Liver (tissue), 9 donors: Measurements from ENCODE around the gene CASP9. TPM values are rescaled to one million over a fixed set of nuclear protein-coding genes. Genes with fewer than 3 reads are reported as not detected.

Experiments used
- DNase-seq: peaks from one replicate; pipeline ENCODE4 v3.0.0-alpha.2; 2017; ENCODE audit warnings: low spot score
- H3K27ac ChIP-seq, 2 donors: one replicate each; pipeline ENCODE4 v1.7.0; 2013; ENCODE audit warnings: inconsistent platforms in 2 of 2, low read length in 2 of 2, control low read depth in 1 of 2, low read depth in 1 of 2, mild to moderate bottlenecking in 1 of 2
- H3K27me3 ChIP-seq, 4 donors: one replicate each; pipeline versions ENCODE4 v1.6.1 to v1.7.0; 2013; ENCODE audit warnings: low read length in 3 of 4, inconsistent platforms in 1 of 4, mild to moderate bottlenecking in 1 of 4, moderate library complexity in 1 of 4; ENCODE audit not compliant: control insufficient read depth in 4 of 4, insufficient read depth in 4 of 4
- H3K36me3 ChIP-seq, 4 donors: one replicate each; pipeline versions ENCODE4 v1.6.1 to v1.7.0; 2013; ENCODE audit warnings: low read length in 3 of 4, mild to moderate bottlenecking in 3 of 4, low read depth in 1 of 4, moderate library complexity in 1 of 4; ENCODE audit not compliant: control insufficient read depth in 4 of 4, insufficient read depth in 3 of 4
- H3K4me1 ChIP-seq, 4 donors: one replicate each; pipeline versions ENCODE4 v1.6.1 to v1.7.0; 2013; ENCODE audit warnings: low read length in 3 of 4, mild to moderate bottlenecking in 3 of 4, moderate library complexity in 1 of 4; ENCODE audit not compliant: control insufficient read depth in 4 of 4, insufficient read depth in 4 of 4
- H3K4me3 ChIP-seq, 3 donors: one replicate each; pipeline versions ENCODE4 v1.6.1 to v1.7.0; 2013; ENCODE audit warnings: low read length in 3 of 3, control low read depth in 1 of 3, low read depth in 1 of 3, mild to moderate bottlenecking in 1 of 3
- H3K9ac ChIP-seq, 2 donors: one replicate each; pipeline ENCODE4 v1.7.0; 2013; ENCODE audit warnings: low read length in 2 of 2, mild to moderate bottlenecking in 2 of 2, moderate library complexity in 2 of 2, control low read depth in 1 of 2, low read depth in 1 of 2
- H3K9me3 ChIP-seq, 4 donors: one replicate each; pipeline versions ENCODE4 v1.6.1 to v1.7.0; 2013; ENCODE audit warnings: low read length in 3 of 4; ENCODE audit not compliant: control insufficient read depth in 4 of 4
- FOXA1 ChIP-seq: IDR thresholded peaks from 2 replicates; pipeline ENCODE4 v1.6.1; 2016; ENCODE audit warnings: antibody characterized with exemption
- HNF4A ChIP-seq, 2 donors: conservative IDR thresholded peaks; 2 replicates each; pipeline ENCODE4 v1.6.1; 2016; ENCODE audit warnings: antibody characterized with exemption in 2 of 2, mild to moderate bottlenecking in 2 of 2
- HNF4G ChIP-seq: IDR thresholded peaks from 2 replicates; pipeline ENCODE4 v1.6.1; 2016; ENCODE audit warnings: antibody characterized with exemption
- RAD21 ChIP-seq, 2 donors: IDR thresholded peaks; 2 replicates each; pipeline ENCODE4 v1.6.1; 2016; ENCODE audit warnings: antibody characterized with exemption in 2 of 2, mild to moderate bottlenecking in 2 of 2
- RXRA ChIP-seq, 2 donors: IDR thresholded peaks; 2 replicates each; pipeline ENCODE4 v1.6.1; 2017 to 2018; ENCODE audit warnings: antibody characterized with exemption in 2 of 2, mild to moderate bottlenecking in 1 of 2
- TAF1 ChIP-seq: conservative IDR thresholded peaks from 2 replicates; pipeline ENCODE4 v1.6.1; 2016; ENCODE audit warnings: antibody characterized with exemption, mild to moderate bottlenecking
- WGBS: extraction: QIAGEN DNeasy Blood & Tissue Kit; methylation state at CpG from one replicate; pipeline ENCODE4 v1.1.7; 2013; 5-methylcytosine and 5-hydroxymethylcytosine counted together
- polyA plus RNA-seq, 2 donors: library from polyadenylated mRNA; stranded (reverse) in 1 of 2; unstranded in 1 of 2; fragments of 200-250 nt in 1 of 2; fragments of >200 nt in 1 of 2; fragmentation: Nextera tagmentation in 1 of 2; extraction: Ambion mirVana in 1 of 2; gene quantifications; one replicate each; pipeline versions ENCODE4 v1.2.1 to v1.2.3, GENCODE V29; 2013 to 2015
- total RNA-seq, 2 donors: library from RNA; depleted of rRNA; stranded (reverse); fragments of >200 nt; gene quantifications; one replicate each; pipeline ENCODE4 v1.2.3, GENCODE V29; 2014
- TF ChIP-seq, protein P1 (sequence below): IDR thresholded peaks from 2 replicates; pipeline ENCODE4 v1.6.1; 2016; ENCODE audit warnings: antibody characterized with exemption
- TF ChIP-seq, protein P2 (sequence below): IDR thresholded peaks from 2 replicates; pipeline ENCODE4 v1.6.1; 2016; ENCODE audit warnings: antibody characterized with exemption
- TF ChIP-seq, protein P3 (sequence below): IDR thresholded peaks from 2 replicates; pipeline ENCODE4 v1.6.1; 2016; ENCODE audit warnings: antibody characterized with exemption
- TF ChIP-seq, protein P4 (sequence below): IDR thresholded peaks from 2 replicates; pipeline ENCODE4 v1.6.1; 2016; ENCODE audit warnings: antibody characterized with exemption, mild to moderate bottlenecking
- donor health status: healthy.
- donor health status: healthy.
- donor health status: healthy.
- donor health status: healthy.
- donor health status: healthy.

Gene CASP9
- total and polyA plus RNA-seq, 4 donors = 2.8 to 5.8 (median 4.3) TPM

DNA sequence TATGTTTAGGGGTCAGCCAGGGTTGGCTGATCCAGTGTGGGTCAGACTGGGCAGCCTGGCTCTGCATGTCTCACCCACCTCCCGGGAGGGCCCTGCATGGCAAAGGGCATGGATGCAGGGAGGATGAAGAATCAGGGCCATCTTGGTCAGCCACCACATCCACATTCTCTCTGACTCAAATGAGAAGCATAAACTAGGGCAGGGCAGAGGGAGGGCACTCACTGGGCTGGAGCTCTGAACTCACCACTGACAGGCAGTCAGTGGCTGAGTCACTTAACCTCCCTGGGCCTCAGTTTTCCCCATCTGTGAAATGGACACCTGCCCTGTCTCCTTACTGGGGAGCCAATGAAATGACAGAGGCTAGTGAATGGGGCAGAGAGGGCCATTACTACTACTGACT lies 71.8 kb downstream of the CASP9 start:
- 87% methylated on average over 1 of the region's 1 CpG for WGBS
- Histone ChIP-seq H3K27ac (no peak overlapping the region), H3K27me3 (no peaks in the 10 kb centered on the region), H3K9ac (no peak overlapping the region), H3K4me1 (no peaks in the 10 kb centered on the region), H3K4me3 (no peak overlapping the region), H3K36me3 (no peaks in the 10 kb centered on the region), H3K9me3 (no peaks in the 10 kb centered on the region)
- no peak for DNase-seq
- TF ChIP-seq, protein P1, sequence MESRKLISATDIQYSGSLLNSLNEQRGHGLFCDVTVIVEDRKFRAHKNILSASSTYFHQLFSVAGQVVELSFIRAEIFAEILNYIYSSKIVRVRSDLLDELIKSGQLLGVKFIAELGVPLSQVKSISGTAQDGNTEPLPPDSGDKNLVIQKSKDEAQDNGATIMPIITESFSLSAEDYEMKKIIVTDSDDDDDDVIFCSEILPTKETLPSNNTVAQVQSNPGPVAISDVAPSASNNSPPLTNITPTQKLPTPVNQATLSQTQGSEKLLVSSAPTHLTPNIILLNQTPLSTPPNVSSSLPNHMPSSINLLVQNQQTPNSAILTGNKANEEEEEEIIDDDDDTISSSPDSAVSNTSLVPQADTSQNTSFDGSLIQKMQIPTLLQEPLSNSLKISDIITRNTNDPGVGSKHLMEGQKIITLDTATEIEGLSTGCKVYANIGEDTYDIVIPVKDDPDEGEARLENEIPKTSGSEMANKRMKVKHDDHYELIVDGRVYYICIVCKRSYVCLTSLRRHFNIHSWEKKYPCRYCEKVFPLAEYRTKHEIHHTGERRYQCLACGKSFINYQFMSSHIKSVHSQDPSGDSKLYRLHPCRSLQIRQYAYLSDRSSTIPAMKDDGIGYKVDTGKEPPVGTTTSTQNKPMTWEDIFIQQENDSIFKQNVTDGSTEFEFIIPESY = no peak
- TF ChIP-seq, protein P2, sequence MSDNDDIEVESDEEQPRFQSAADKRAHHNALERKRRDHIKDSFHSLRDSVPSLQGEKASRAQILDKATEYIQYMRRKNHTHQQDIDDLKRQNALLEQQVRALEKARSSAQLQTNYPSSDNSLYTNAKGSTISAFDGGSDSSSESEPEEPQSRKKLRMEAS = no peak

DNA sequence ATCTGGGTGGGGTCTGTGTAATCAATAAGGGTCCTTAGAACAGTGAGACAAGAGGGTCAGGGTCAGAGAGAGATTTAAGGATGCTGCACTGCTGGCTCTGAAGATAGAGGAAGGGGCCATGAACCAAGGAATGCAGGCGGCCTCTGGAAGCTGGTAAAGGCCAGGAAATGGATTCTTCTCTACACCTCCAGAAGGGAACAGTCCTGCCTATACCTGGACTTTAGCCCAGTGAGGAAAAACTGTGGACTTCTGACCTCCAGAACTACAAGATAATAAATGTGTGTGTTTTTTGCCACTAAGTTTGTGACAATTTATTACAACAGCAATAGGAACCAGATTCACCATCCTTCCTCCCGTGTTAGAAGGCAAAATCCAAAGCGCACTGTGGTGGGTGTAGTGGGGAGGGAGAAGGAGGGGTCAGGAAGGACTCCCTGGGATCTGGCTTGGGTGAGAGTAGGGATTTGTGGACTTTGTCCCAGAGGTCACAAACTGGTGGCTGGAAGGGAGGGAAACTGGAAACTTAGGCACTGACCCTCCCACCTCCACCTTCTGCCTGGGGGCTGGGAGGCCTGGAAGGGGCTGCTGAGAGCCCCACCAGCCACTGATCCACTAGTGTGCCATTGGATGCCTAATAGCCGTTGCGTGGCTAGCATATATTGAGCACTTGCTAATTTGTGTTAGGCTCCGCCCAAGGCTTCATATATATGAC lies 72.8 kb downstream of the CASP9 start:
- TF ChIP-seq FOXA1 (no peak), HNF4A (conservative IDR thresholded peaks at IDR 0.05) (peak; percentile 38 to 80), HNF4G (peak; percentile 18)
- TF ChIP-seq, protein P3, sequence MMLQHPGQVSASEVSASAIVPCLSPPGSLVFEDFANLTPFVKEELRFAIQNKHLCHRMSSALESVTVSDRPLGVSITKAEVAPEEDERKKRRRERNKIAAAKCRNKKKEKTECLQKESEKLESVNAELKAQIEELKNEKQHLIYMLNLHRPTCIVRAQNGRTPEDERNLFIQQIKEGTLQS = no peak
- TF ChIP-seq, protein P4, sequence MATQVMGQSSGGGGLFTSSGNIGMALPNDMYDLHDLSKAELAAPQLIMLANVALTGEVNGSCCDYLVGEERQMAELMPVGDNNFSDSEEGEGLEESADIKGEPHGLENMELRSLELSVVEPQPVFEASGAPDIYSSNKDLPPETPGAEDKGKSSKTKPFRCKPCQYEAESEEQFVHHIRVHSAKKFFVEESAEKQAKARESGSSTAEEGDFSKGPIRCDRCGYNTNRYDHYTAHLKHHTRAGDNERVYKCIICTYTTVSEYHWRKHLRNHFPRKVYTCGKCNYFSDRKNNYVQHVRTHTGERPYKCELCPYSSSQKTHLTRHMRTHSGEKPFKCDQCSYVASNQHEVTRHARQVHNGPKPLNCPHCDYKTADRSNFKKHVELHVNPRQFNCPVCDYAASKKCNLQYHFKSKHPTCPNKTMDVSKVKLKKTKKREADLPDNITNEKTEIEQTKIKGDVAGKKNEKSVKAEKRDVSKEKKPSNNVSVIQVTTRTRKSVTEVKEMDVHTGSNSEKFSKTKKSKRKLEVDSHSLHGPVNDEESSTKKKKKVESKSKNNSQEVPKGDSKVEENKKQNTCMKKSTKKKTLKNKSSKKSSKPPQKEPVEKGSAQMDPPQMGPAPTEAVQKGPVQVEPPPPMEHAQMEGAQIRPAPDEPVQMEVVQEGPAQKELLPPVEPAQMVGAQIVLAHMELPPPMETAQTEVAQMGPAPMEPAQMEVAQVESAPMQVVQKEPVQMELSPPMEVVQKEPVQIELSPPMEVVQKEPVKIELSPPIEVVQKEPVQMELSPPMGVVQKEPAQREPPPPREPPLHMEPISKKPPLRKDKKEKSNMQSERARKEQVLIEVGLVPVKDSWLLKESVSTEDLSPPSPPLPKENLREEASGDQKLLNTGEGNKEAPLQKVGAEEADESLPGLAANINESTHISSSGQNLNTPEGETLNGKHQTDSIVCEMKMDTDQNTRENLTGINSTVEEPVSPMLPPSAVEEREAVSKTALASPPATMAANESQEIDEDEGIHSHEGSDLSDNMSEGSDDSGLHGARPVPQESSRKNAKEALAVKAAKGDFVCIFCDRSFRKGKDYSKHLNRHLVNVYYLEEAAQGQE = no peak
- 90% methylated on average over 6 of the region's 6 CpGs for WGBS
- DNase-seq = no peak

DNA sequence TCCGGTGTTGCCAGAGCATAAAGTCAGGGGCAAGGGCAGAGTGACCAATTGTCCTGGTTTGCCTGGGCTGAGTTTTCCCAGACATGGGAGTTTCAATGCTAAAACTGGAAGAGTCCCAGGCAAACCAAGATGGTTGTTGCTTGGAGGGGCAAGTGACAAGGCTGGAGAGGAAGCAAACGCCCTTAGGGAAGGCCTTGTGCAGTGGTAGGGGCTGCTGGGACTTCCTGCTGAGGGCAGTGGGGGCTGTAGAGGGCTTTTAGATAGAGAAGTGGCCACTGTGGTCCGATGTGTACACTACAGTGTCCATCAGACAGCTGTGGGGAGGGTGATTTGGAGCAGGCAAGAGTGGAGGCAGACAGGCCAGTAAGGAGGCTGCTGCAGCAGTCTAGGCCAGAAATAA lies 74.4 kb downstream of the CASP9 start:
- Histone ChIP-seq H3K9ac (no peak overlapping the region), H3K36me3 (no peaks in the 10 kb centered on the region), H3K27me3 (no peaks in the 10 kb centered on the region), H3K4me3 (no peak overlapping the region), H3K27ac (no peak overlapping the region), H3K4me1 (no peaks in the 10 kb centered on the region), H3K9me3 (no peaks in the 10 kb centered on the region)
- no peak for TF ChIP-seq RAD21 (IDR thresholded peaks at IDR 0.05)
- no peak for TF ChIP-seq RXRA (IDR thresholded peaks at IDR 0.05)
- TF ChIP-seq HNF4G = no peak
- TF ChIP-seq TAF1 = no peak
- 74% methylated on average over 3 of the region's 3 CpGs for WGBS
- DNase-seq = no peak

More for the DNA sequence above, 72.8 kb downstream of the CASP9 start:
- Histone ChIP-seq H3K9me3 (no peaks in the 10 kb centered on the region), H3K4me3 (no peak overlapping the region), H3K27ac (no peak overlapping the region), H3K4me1 (no peaks in the 10 kb centered on the region), H3K9ac (no peak overlapping the region), H3K36me3 (no peaks in the 10 kb centered on the region), H3K27me3 (no peaks in the 10 kb centered on the region)
